HG03469 (cell line): ENCODE measurements around the gene LHX2.

Experiments
- ATAC-seq: cut with Tn5 transposase; IDR thresholded peaks from one replicate; pipeline ENCODE4 v1.9.1; 2021; ENCODE audit warnings: mild to moderate bottlenecking, moderate library complexity, moderate number of reproducible peaks; ENCODE audit not compliant: unreplicated experiment

The LHX2 gene

GRCh38 chr9:124029617-124030016, 18.0 kb downstream of the LHX2 start:
- ATAC-seq = no peak

- no peak for ATAC-seq
These were observed 19.4 kb downstream of the LHX2 start for GRCh38 chr9:124030969-124031451.

- no peak for ATAC-seq
These were observed 20.7 kb downstream of the LHX2 start for GRCh38 chr9:124032247-124032646.

- ATAC-seq = no peak
These were observed 21.8 kb downstream of the LHX2 start for GRCh38 chr9:124033348-124033747.

GRCh38 chr9:124033967-124034366, 22.4 kb downstream of the LHX2 start:
- no peak for ATAC-seq

- no peak for ATAC-seq
These were observed 23.6 kb downstream of the LHX2 start for GRCh38 chr9:124035001-124035650.

- no peak for ATAC-seq
These were observed 25.0 kb downstream of the LHX2 start for GRCh38 chr9:124036578-124036977.

GRCh38 chr9:124037790-124038189, 26.2 kb downstream of the LHX2 start:
- ATAC-seq = no peak

GRCh38 chr9:124038239-124038638, 26.7 kb downstream of the LHX2 start:
- ATAC-seq = no peak

- ATAC-seq = no peak
These were observed 27.4 kb downstream of the LHX2 start for GRCh38 chr9:124038790-124039633.

- ATAC-seq = no peak
These were observed 28.8 kb downstream of the LHX2 start for GRCh38 chr9:124040186-124040931.

GRCh38 chr9:124040935-124041816, 29.6 kb downstream of the LHX2 start:
- ATAC-seq = no peak

- ATAC-seq = no peak
These were observed 30.2 kb downstream of the LHX2 start for GRCh38 chr9:124041817-124042116.

- no peak for ATAC-seq
These were observed 30.7 kb downstream of the LHX2 start for GRCh38 chr9:124042201-124042721.

- no peak for ATAC-seq
These were observed 32.9 kb downstream of the LHX2 start for GRCh38 chr9:124044448-124044847.

GRCh38 chr9:124045076-124045829, 33.7 kb downstream of the LHX2 start:
- ATAC-seq = no peak

GRCh38 chr9:124045830-124046177, 34.2 kb downstream of the LHX2 start:
- no peak for ATAC-seq

- ATAC-seq = no peak
These were observed 34.6 kb downstream of the LHX2 start for GRCh38 chr9:124046189-124046588.

- ATAC-seq = no peak
These were observed 35.7 kb downstream of the LHX2 start for GRCh38 chr9:124047251-124047672.

- ATAC-seq = no peak
These were observed 39.4 kb downstream of the LHX2 start for GRCh38 chr9:124050955-124051354.
